ENCODE measurements around the gene SNX32. TPM values are rescaled to one million over a fixed set of nuclear protein-coding genes. Genes with fewer than 3 reads are reported as not detected.
A peak's percentile ranks its signal among the peaks of the same experiment; 100 is the strongest.

SNX32 gene
- polyA plus RNA-seq, 2 of the 4 experiments (the other 2 are of a cell fraction): 0.08 TPM; not detected in 1

- Histone ChIP-seq H3K27ac (no peak overlapping the region), H3K4me2 (no peak overlapping the region), H3K4me1 (peaks cover 6% of the 10 kb centered on the region), H3K4me3 (no peak overlapping the region), H3K9me3 (no peaks in the 10 kb centered on the region)
- ChIA-PET CTCF (interaction anchor here (1.3 to 7.5 kb wide), 4 partner anchors 10 to 159 kb away, joined by 3 to 158 read pairs (median 45); partner anchors contain the start of genes C11orf68, CFL1, FIBP and KAT5), POLR2A (interaction anchor here (0.8 to 2.9 kb wide), 3 partner anchors 11 to 18 kb away, joined by 3 to 15 read pairs (median 4); partner anchors contain the start of genes FIBP and MUS81)
- ATAC-seq (peak; percentile 1 to 5; a peak in 3 of 6 replicates), DNase-seq (ENCODE audit: low read depth in 1 of 2, low spot score in 1 of 2) (no peak), FAIRE-seq (no peak)
- 88% methylated on average over 10 of the region's 11 CpGs for WGBS (ENCODE audit: missing lambda C conversion rate)
- TF ChIP-seq HMGXB4 (CRISPR knock-in tag; IDR thresholded peaks at IDR 0.05; ENCODE audit: borderline replicate concordance) (no peak), USF2 (IDR thresholded peaks at IDR 0.05) (no peak)
Observed at GRCh38 chr11:65870307-65870658, 36.5 kb downstream of the SNX32 start.

- 77% methylated on average over 15 of the region's 24 CpGs for WGBS (ENCODE audit: missing lambda C conversion rate)
- H3K27ac ChIP-seq: peak overlapping the region in 1 of 2 experiments; percentile 35; a peak in 2 of 6 replicates
- peaks cover 6% of the 10 kb centered on the region for H3K4me1 ChIP-seq
- ChIA-PET POLR2A (interaction anchor here (0.8 to 2.9 kb wide), 7 partner anchors 10 to 18 kb away, joined by 3 to 15 read pairs (median 6); partner anchors contain the start of genes FIBP and MUS81), CTCF (interaction anchor here (1.1 to 7.5 kb wide), 5 partner anchors 10 to 159 kb away, joined by 3 to 158 read pairs (median 12); partner anchors contain the start of genes C11orf68, CFL1, FIBP and KAT5)
- FAIRE-seq (no peak), DNase-seq (ENCODE audit: low read depth in 1 of 2, low spot score in 1 of 2) (no peak), ATAC-seq (peak; percentile 6 to 7; a peak in 3 of 6 replicates)
- TF ChIP-seq SREBF2 (IDR thresholded peaks at IDR 0.05): no peak
- TF ChIP-seq HES2 (IDR thresholded peaks at IDR 0.05): no peak
- no peak for TF ChIP-seq ELK1 (IDR thresholded peaks at IDR 0.05; ENCODE audit: low read depth, low read length)
- no peak for TF ChIP-seq CTCF (IDR thresholded peaks at IDR 0.05)
- TF ChIP-seq KDM1A (IDR thresholded peaks at IDR 0.05; ENCODE audit: low read depth): no peak
- TF ChIP-seq HDAC2 (IDR thresholded peaks at IDR 0.05): no peak
- no peak for TF ChIP-seq EHF (CRISPR knock-in tag; IDR thresholded peaks at IDR 0.05)
- TF ChIP-seq REST (IDR thresholded peaks at IDR 0.05): no peak
- TF ChIP-seq ATOH8 (CRISPR knock-in tag; IDR thresholded peaks at IDR 0.05; ENCODE audit: low read depth): no peak
- TF ChIP-seq KDM5A (IDR thresholded peaks at IDR 0.05): no peak
- no peak overlapping the region for H3K4me3 ChIP-seq
- H3K4me2 ChIP-seq: no peak overlapping the region
- H3K9me3 ChIP-seq: no peaks in the 10 kb centered on the region
Observed at GRCh38 chr11:65870706-65871681, 37.2 kb downstream of the SNX32 start.
